Upper lobe of left lung (tissue), 6 donors: ENCODE results near the gene GUCD1. TPM values are rescaled to one million over a fixed set of nuclear protein-coding genes. Genes with fewer than 3 reads are reported as not detected.
A peak's percentile ranks its signal among the peaks of the same experiment; 100 is the strongest.

Source experiments
- ATAC-seq, 2 donors: fragments of 200-7000 bp; cut with Tn5 transposase; one replicate each; pipeline ENCODE4 v1.9.1; 2022; ENCODE audit warnings: mild to moderate bottlenecking in 2 of 2, moderate library complexity in 2 of 2; ENCODE audit not compliant: low FRiP score in 2 of 2
- DNase-seq, 2 donors: peaks; one replicate each; pipeline ENCODE4 v3.0.0-alpha.2; 2019 to 2020
- H3K27ac ChIP-seq, 4 donors: fragments of 200-600 bp; sonication (generic); one replicate each; pipeline ENCODE4 v1.5.1; 2016 to 2019
- H3K27me3 ChIP-seq, 4 donors: fragments of 200-600 bp; sonication (generic); one replicate each; pipeline ENCODE4 v1.5.1; 2017 to 2019
- H3K36me3 ChIP-seq, 4 donors: fragments of 200-600 bp; sonication (generic); one replicate each; pipeline ENCODE4 v1.5.1; 2016 to 2019
- H3K4me1 ChIP-seq, 4 donors: fragments of 200-600 bp; sonication (generic); one replicate each; pipeline ENCODE4 v1.5.1; 2018 to 2019
- H3K4me3 ChIP-seq, 4 donors: fragments of 200-600 bp; sonication (generic); one replicate each; pipeline ENCODE4 v1.5.1; 2017 to 2019; ENCODE audit warnings: mild to moderate bottlenecking in 2 of 4, moderate library complexity in 1 of 4
- H3K9me3 ChIP-seq, 4 donors: fragments of 200-600 bp; sonication (generic); one replicate each; pipeline ENCODE4 v1.5.1; 2018 to 2019
- EP300 ChIP-seq, 4 donors: sonication (generic); formaldehyde crosslinking; IDR thresholded peaks; one replicate each; pipeline ENCODE4 v1.5.1; 2017; ENCODE audit warnings: antibody characterized with exemption in 4 of 4, control low read depth in 2 of 4
- POLR2A ChIP-seq, 4 donors: fragments of 450-650 bp; IDR thresholded peaks; one replicate each; pipeline ENCODE4 v1.5.1; 2016 to 2017; ENCODE audit warnings: antibody characterized with exemption in 4 of 4, mild to moderate bottlenecking in 2 of 4
- POLR2AphosphoS5 ChIP-seq, 2 donors: sonication (generic); formaldehyde crosslinking; IDR thresholded peaks; one replicate each; pipeline ENCODE4 v1.5.1; 2017; ENCODE audit warnings: antibody characterized with exemption in 2 of 2
- WGBS, 2 donors: methylation state at CpG; one replicate each; pipeline ENCODE4 v1.1.5; 2017 to 2018; 5-methylcytosine and 5-hydroxymethylcytosine counted together
- total RNA-seq, 6 donors: library from RNA; depleted of rRNA in 4 of 6; stranded (reverse); fragments of >200 nt in 4 of 6; gene quantifications; one replicate each; pipeline versions ENCODE4 v1.1.0 to v1.2.1, GENCODE V29; 2016 to 2021
- TF ChIP-seq, protein P1 (sequence below), 6 experiments: fragments of 450-650 bp in 4 of 6; fragments of 200-600 bp in 2 of 6; sonication (generic) in 2 of 6; IDR thresholded peaks; one replicate each; pipeline ENCODE4 v1.5.1; 2016 to 2019; ENCODE audit warnings: antibody characterized with exemption in 6 of 6
- donor health status: DM: no; HTN: no; CAD: no; lungs with moderate emphysema.
- donor health status: DM: no; HTN: yes; CAD: no; lungs with severe emphysema.

The GUCD1 gene
- total RNA-seq, 6 donors from 2014 or later, result 77.5 to 231 (median 160) TPM

DNA sequence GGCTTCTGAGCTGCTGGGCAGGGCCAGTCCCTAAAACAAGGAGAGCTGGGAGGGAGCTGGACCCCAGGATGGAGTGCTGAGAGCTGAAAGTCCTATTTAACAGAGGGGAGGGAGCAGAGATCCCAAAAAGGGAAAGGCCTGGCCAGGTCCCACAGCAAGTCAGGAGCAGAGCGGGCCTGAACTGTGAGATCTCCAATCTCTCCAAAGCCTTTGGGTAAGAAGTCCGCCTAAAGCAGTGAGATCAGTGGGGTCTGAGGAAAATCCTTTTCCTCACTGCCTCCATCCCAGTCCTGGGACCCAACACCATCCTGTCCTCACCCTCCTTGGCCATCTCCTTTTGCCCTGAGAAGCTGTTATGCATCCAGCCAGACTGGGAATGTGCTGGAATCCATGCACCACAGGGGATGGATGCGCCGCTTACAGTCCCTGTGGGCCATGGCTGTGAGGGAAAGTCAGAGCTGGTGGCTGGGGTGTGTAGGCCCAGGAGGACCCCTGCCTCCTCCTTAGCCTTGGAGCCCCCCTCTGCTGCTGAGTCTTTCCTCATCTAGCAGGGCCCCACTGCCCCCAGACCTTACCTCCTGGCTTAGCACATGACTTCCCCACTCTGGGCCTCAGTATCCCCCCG lies 29.3 kb upstream of the GUCD1 start:
- Histone ChIP-seq H3K27me3 (no peaks in the 10 kb centered on the region), H3K4me1 (peaks cover 3 to 13% (median 10%) of the 10 kb centered on the region in 4 donors)
- no peak for ATAC-seq

GRCh38 chr22:24583221-24584165 lies 28.6 kb upstream of the GUCD1 start:
- peaks cover 0 to 19% (median 4%) of the 10 kb centered on the region in 4 donors for H3K36me3 ChIP-seq
- H3K27ac ChIP-seq, result peak overlapping the region; percentile 13 to 50 (median 20)
- TF ChIP-seq POLR2A (IDR thresholded peaks at IDR 0.05), result no peak
- no peak overlapping the region for H3K4me3 ChIP-seq
- DNase-seq (no peak), ATAC-seq (peak in 1 of 2 donors; percentile 75)
- WGBS, 2 donors, result 57 to 61% methylated on average over 5 to 19 of the region's 19 CpGs
- no peaks in the 10 kb centered on the region for H3K27me3 ChIP-seq
- peaks cover 7 to 20% (median 12%) of the 10 kb centered on the region in 4 donors for H3K4me1 ChIP-seq
- H3K9me3 ChIP-seq, result no peaks in the 10 kb centered on the region

More for the DNA sequence above, 29.3 kb upstream of the GUCD1 start:
- no peak overlapping the region for H3K4me3 ChIP-seq
- 83 to 88% methylated on average over 5 of the region's 5 CpGs for WGBS, 2 donors
- H3K9me3 ChIP-seq, result no peaks in the 10 kb centered on the region
- H3K27ac ChIP-seq, result peak overlapping the region; percentile 13 to 50 (median 20)
- DNase-seq, result no peak
- H3K36me3 ChIP-seq, result peaks cover 0 to 22% (median 7%) of the 10 kb centered on the region in 4 donors
- TF ChIP-seq, protein P1, sequence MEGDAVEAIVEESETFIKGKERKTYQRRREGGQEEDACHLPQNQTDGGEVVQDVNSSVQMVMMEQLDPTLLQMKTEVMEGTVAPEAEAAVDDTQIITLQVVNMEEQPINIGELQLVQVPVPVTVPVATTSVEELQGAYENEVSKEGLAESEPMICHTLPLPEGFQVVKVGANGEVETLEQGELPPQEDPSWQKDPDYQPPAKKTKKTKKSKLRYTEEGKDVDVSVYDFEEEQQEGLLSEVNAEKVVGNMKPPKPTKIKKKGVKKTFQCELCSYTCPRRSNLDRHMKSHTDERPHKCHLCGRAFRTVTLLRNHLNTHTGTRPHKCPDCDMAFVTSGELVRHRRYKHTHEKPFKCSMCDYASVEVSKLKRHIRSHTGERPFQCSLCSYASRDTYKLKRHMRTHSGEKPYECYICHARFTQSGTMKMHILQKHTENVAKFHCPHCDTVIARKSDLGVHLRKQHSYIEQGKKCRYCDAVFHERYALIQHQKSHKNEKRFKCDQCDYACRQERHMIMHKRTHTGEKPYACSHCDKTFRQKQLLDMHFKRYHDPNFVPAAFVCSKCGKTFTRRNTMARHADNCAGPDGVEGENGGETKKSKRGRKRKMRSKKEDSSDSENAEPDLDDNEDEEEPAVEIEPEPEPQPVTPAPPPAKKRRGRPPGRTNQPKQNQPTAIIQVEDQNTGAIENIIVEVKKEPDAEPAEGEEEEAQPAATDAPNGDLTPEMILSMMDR (IDR thresholded peaks at IDR 0.05), result no peak
- TF ChIP-seq POLR2A (IDR thresholded peaks at IDR 0.05), result no peak
- no peak for TF ChIP-seq POLR2AphosphoS5 (IDR thresholded peaks at IDR 0.05)
- no peak for TF ChIP-seq EP300 (IDR thresholded peaks at IDR 0.05)

DNA sequence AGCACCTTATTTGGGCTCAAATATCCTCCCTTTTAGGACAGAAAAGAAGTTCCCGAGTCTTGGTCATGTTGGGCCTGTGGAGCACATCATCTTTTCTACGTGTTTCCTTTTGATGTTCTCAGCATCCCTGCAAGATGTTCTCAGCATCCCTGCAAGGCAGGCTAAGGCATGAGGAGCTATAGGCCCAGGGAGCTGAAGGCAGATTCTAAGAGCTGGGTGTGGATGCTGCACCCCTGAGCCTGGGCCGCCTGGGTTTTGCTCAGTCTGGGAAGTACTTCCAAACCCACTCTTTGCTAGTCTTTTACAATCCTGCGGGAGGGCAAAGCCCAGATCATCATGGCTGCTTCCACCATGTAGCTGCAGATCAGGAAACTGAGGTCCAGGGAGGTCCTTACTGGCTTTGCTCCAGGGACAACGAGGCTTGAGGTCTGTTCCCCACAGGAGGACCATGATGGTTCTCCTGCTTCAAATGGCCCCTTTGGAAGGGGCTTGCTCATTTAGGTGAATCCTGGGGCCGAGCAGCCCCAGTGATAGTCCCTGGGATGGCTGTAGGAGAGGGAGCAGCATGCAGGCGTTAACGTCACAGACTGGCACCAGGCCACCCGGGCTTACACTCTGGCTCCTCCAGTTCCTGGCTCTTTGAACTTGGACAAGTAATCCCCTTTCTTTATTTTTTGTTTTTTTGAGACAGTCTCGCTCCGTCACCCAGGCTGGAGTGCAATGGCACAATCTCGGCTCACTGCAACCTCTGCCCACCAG lies 27.3 kb upstream of the GUCD1 start:
- 91 to 95% methylated on average over 11 to 12 of the region's 12 CpGs for WGBS, 2 donors

DNA sequence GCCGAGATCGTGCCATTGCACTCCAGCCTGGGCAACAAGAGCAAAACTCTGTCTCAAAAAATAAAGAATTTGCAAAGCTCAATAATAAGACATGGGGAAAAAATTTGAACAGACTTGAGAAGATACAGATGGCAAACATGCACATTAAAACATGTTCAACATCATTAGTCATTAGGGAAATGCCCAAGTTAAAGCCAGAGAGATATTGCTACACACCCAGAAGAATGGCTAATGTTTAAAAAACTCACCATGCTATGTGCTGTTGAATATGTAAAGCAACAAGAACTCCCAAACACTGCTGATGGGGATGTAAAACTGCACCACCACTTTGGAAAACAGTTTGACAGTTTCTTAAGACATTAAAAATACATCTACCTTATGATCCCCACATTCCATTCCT lies 25.3 kb upstream of the GUCD1 start:
- Histone ChIP-seq H3K27ac (no peak overlapping the region), H3K27me3 (no peaks in the 10 kb centered on the region), H3K4me3 (no peak overlapping the region), H3K36me3 (peaks cover 0 to 11% (median under 1%) of the 10 kb centered on the region in 4 donors), H3K9me3 (no peaks in the 10 kb centered on the region), H3K4me1 (peaks cover 9 to 20% (median 17%) of the 10 kb centered on the region in 4 donors)
- 72 to 95% methylated on average over 2 of the region's 2 CpGs for WGBS, 2 donors
- ATAC-seq, result no peak
- TF ChIP-seq POLR2A (IDR thresholded peaks at IDR 0.05), result no peak
- TF ChIP-seq, protein P1 (IDR thresholded peaks at IDR 0.05), result no peak
- TF ChIP-seq POLR2AphosphoS5 (IDR thresholded peaks at IDR 0.05), result no peak
- no peak for TF ChIP-seq EP300 (IDR thresholded peaks at IDR 0.05)
- no peak for DNase-seq

More for the DNA sequence above, 27.3 kb upstream of the GUCD1 start:
- Histone ChIP-seq H3K27me3 (no peaks in the 10 kb centered on the region), H3K27ac (no peak overlapping the region), H3K4me1 (peaks cover 9 to 20% (median 17%) of the 10 kb centered on the region in 4 donors), H3K9me3 (no peaks in the 10 kb centered on the region), H3K4me3 (no peak overlapping the region), H3K36me3 (peaks cover 0 to 12% (median 2%) of the 10 kb centered on the region in 4 donors)
- ATAC-seq (no peak), DNase-seq (no peak)
- TF ChIP-seq EP300 (IDR thresholded peaks at IDR 0.05), result no peak
- TF ChIP-seq, protein P1 (IDR thresholded peaks at IDR 0.05), result no peak
- TF ChIP-seq POLR2AphosphoS5 (IDR thresholded peaks at IDR 0.05), result no peak
- TF ChIP-seq POLR2A (IDR thresholded peaks at IDR 0.05), result no peak
